Activated CD8-positive, alpha-beta T cell treated with anti-CD3 and anti-CD28 coated beads for 36 hours (primary cell): Measurements from ENCODE around the gene MARS1. TPM values are rescaled to one million over a fixed set of nuclear protein-coding genes. Genes with fewer than 3 reads are reported as not detected.

ENCODE experiments used
- ATAC-seq: fragments of 200-7000 bp; cut with Tn5 transposase; one replicate; pipeline ENCODE4 v1.10.0; 2021; ENCODE audit warnings: mild to moderate bottlenecking, moderate library complexity
- CTCF ChIA-PET: fragments of 350-600 bp; sonication (Branson Sonifier 250); formaldehyde crosslinking; loops from one replicate; lab custom pipeline; 2021; ENCODE audit warnings: antibody characterized with exemption; lab: Charles Lee
- POLR2A ChIA-PET: fragments of 350-600 bp; sonication (Branson Sonifier 250); formaldehyde crosslinking; loops from one replicate; lab custom pipeline; 2021; ENCODE audit warnings: antibody characterized with exemption; lab: Charles Lee
- DNase-seq: peaks from one replicate; pipeline ENCODE4 v3.0.0-alpha.2; 2020
- H3K27ac Mint-ChIP-seq: one replicate; pipeline ENCODE4 v1.8.0; 2021; ENCODE audit warnings: mild to moderate bottlenecking, mixed read lengths
- H3K27me3 Mint-ChIP-seq: one replicate; pipeline ENCODE4 v1.8.0; 2021; ENCODE audit warnings: mixed read lengths
- H3K36me3 Mint-ChIP-seq: one replicate; pipeline ENCODE4 v1.8.0; 2021; ENCODE audit warnings: low read depth, mixed read lengths
- H3K4me1 Mint-ChIP-seq: one replicate; pipeline ENCODE4 v1.8.0; 2021; ENCODE audit warnings: low read depth, mixed read lengths
- H3K4me3 Mint-ChIP-seq: one replicate; pipeline ENCODE4 v1.8.0; 2021; ENCODE audit warnings: mild to moderate bottlenecking, moderate library complexity, mixed read lengths
- H3K9me3 Mint-ChIP-seq: one replicate; pipeline ENCODE4 v1.8.0; 2021; ENCODE audit warnings: mixed read lengths
- intact Hi-C: fragments of 100-400 bp; cut with micrococcal nuclease; formaldehyde crosslinking; loops from one replicate; pipeline ENCODE4 v1.10.0; 2022
- total RNA-seq, 2 experiments: library from RNA; stranded (reverse); gene quantifications; one replicate each; pipeline ENCODE4 v1.2.3, GENCODE V29; 2021
- TF ChIP-seq, protein P1 (sequence below): fragments of 200-600 bp; IDR thresholded peaks from one replicate; pipeline ENCODE4 v1.8.0; 2022; ENCODE audit warnings: antibody characterized with exemption, mild to moderate bottlenecking

Gene MARS1
- total RNA-seq, 2 experiments from 2014 or later: 343 to 345 TPM

DNA sequence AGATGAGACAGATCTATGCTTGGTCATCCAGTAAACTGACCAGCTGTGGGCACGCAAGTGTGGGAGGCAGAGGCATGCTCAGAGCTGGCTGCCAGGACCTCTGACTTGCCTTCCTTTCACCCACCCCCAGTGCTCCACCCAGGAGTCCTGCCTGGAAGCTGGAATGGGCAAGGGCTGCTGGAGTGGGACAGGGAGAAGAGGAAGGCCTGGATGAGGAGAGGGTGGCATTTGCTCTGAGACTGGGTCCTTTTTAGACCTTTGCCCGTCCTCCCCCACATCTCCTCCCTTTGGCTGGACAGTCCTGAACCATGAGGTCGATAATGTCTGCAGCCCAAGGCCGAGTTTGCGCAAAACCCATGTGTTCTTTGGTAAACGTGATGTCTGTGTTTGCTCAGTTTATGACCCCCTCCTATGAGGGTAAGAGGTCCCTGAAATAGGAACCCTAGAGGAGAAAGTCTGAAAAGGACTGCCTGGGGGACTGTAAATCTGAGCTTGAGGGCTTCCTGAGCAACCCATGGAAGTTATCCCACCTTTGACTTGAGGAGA lies 36.6 kb upstream of the MARS1 start:
- Mint-ChIP-seq H3K4me1 (peaks cover 22% of the 10 kb centered on the region), H3K4me3 (no peak overlapping the region), H3K36me3 (no peaks in the 10 kb centered on the region), H3K27ac (peak overlapping the region; percentile 2), H3K27me3 (no peaks in the 10 kb centered on the region), H3K9me3 (no peaks in the 10 kb centered on the region)
- TF ChIP-seq, protein P1, sequence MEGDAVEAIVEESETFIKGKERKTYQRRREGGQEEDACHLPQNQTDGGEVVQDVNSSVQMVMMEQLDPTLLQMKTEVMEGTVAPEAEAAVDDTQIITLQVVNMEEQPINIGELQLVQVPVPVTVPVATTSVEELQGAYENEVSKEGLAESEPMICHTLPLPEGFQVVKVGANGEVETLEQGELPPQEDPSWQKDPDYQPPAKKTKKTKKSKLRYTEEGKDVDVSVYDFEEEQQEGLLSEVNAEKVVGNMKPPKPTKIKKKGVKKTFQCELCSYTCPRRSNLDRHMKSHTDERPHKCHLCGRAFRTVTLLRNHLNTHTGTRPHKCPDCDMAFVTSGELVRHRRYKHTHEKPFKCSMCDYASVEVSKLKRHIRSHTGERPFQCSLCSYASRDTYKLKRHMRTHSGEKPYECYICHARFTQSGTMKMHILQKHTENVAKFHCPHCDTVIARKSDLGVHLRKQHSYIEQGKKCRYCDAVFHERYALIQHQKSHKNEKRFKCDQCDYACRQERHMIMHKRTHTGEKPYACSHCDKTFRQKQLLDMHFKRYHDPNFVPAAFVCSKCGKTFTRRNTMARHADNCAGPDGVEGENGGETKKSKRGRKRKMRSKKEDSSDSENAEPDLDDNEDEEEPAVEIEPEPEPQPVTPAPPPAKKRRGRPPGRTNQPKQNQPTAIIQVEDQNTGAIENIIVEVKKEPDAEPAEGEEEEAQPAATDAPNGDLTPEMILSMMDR: no peak
- no peak for DNase-seq
- POLR2A ChIA-PET: interaction anchor here (0.9 to 1.8 kb wide), 5 partner anchors 10 to 136 kb away, joined by 3 to 8 read pairs (median 3); no protein-coding TSS in a partner anchor
- ATAC-seq: no peak
- intact Hi-C loops: loop anchor here (10.0 kb wide), 1 partner anchor 147 kb away; no protein-coding TSS in a partner anchor
- CTCF ChIA-PET: interaction anchor here (0.6 to 7.1 kb wide), 21 partner anchors 8 to 238 kb away, joined by 3 to 118 read pairs (median 6); partner anchors contain the start of genes GLI1 and INHBC

DNA sequence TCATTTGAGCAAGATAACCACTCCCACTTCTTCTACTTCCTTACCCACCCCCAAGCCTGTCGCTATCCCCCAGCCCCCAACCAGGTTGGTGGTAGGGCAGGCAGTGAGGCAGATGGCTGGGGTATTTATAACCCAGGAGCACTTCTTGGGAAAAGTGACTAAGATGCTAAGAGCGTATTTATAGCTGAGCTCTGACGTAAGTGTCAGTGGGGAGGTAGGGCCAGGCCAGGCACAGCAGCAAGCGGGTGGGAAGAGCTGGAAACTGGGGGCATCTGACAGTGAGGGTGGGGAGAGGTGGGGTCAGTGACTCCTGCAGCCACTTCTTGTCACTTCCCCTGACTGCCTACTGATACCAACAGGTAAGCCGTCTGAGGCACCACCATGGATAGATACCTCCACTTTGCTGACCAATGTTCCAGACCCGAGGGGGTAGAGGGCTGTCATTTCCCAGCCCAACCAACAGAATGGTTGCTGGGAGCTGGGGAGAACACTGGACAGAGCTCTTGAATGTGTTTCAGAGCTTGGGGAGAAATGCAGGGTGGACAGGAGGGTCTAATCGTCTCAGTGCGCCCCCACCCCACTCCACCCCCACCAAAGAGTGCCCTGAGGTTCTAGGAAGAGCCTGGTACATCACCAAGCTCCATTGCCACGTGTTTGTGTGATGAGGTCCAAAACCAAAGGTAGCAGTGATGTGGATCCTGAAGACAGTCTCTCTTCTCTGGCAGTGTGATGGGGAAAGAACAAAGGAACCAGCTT lies 35.5 kb upstream of the MARS1 start:
- ChIA-PET CTCF (interaction anchor here (0.6 to 7.1 kb wide), 54 partner anchors 8 to 341 kb away, joined by 3 to 118 read pairs (median 4); partner anchors contain the start of genes INHBC, SHMT2, STAC3 and STAT6), POLR2A (interaction anchor here (0.8 to 1.5 kb wide), 10 partner anchors 8 to 209 kb away, joined by 3 to 5 read pairs (median 3); no protein-coding TSS in a partner anchor)
- DNase-seq (peak; percentile 55), ATAC-seq (peak; percentile 45)
- H3K9me3 Mint-ChIP-seq: no peaks in the 10 kb centered on the region
- H3K27me3 Mint-ChIP-seq: no peaks in the 10 kb centered on the region
- H3K4me3 Mint-ChIP-seq: peak overlapping the region; percentile 31
- H3K4me1 Mint-ChIP-seq: peaks cover 28% of the 10 kb centered on the region
- intact Hi-C loops: loop anchor here (10.0 kb wide), 1 partner anchor 148 kb away; no protein-coding TSS in a partner anchor
- no peaks in the 10 kb centered on the region for H3K36me3 Mint-ChIP-seq
- TF ChIP-seq, protein P1: no peak
- peak overlapping the region; percentile 9 for H3K27ac Mint-ChIP-seq

DNA sequence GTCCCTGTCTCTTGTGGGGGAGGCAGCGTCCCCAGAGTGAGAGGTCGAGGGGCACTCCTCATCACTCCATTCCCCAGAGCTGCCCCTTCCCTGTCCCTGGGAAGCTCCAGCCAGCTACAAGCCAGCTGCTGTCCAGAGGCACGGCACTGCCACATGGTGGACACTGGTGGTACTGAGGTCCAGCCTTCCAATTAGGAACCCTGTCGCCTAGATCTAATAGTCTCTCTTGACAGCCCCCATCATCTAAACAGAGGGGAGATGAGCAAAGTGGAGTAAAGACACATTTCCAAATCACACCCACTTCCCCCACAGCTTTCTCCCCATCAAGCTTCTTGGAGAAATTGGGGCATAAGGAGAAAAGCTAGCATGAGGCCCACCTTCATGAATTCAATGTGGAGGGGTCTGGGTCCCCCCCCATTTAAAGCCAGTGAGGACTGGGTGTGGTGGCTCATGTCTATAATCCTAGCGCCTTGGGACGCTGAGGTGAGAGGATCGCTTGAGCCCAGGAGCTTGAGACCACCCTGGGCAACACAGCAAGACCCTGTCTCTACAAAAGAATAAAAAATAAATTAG lies 34.8 kb upstream of the MARS1 start:
- peak overlapping the region; percentile 31 for H3K4me3 Mint-ChIP-seq
- peak; percentile 81 for DNase-seq
- TF ChIP-seq, protein P1: peak; percentile 87
- CTCF ChIA-PET: interaction anchor here (0.6 to 7.1 kb wide), 50 partner anchors 8 to 342 kb away, joined by 3 to 118 read pairs (median 4); partner anchors contain the start of genes INHBC, SHMT2, STAC3 and STAT6
- intact Hi-C loops: loop anchor here (10.0 kb wide), 1 partner anchor 148 kb away; no protein-coding TSS in a partner anchor
- POLR2A ChIA-PET: interaction anchor here (0.8 to 1.5 kb wide), 7 partner anchors 8 to 210 kb away, joined by 3 to 5 read pairs (median 4); no protein-coding TSS in a partner anchor
- H3K27me3 Mint-ChIP-seq: no peaks in the 10 kb centered on the region
- ATAC-seq: peak; percentile 48
- H3K4me1 Mint-ChIP-seq: peaks cover 28% of the 10 kb centered on the region
- no peaks in the 10 kb centered on the region for H3K36me3 Mint-ChIP-seq
- H3K9me3 Mint-ChIP-seq: no peaks in the 10 kb centered on the region
- peak overlapping the region; percentile 9 for H3K27ac Mint-ChIP-seq

DNA sequence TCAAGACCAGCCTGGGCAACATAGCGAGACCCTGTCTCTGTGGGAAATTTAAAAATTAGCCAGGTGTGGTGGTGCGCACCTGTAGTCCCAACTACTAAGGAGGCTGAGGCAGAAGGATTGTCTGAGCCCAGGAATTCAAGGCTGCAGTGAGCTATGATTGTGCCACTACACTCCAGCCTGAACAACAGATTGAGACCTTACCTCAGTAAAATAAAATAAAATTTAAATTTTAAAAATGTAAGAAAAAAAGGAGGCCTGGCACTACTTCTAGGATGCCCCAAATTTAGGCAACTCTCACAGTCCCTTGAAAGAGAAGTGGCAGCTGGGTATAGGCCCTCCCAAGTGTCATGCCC lies 33.7 kb upstream of the MARS1 start:
- intact Hi-C loops: loop anchor here (10.0 kb wide), 1 partner anchor 149 kb away; no protein-coding TSS in a partner anchor
- H3K4me3 Mint-ChIP-seq: peak overlapping the region; percentile 81
- ATAC-seq: no peak
- H3K27ac Mint-ChIP-seq: peak overlapping the region; percentile 84
- ChIA-PET CTCF (interaction anchor here (1.0 to 7.1 kb wide), 13 partner anchors 9 to 240 kb away, joined by 3 to 118 read pairs (median 14); partner anchors contain the start of gene INHBC), POLR2A (no interaction called here)
- no peaks in the 10 kb centered on the region for H3K36me3 Mint-ChIP-seq
- peaks cover 35% of the 10 kb centered on the region for H3K4me1 Mint-ChIP-seq
- no peaks in the 10 kb centered on the region for H3K27me3 Mint-ChIP-seq
- TF ChIP-seq, protein P1: no peak
- H3K9me3 Mint-ChIP-seq: no peaks in the 10 kb centered on the region
- no peak for DNase-seq
